Endothelial cell of umbilical vein (primary cell): Measurements from ENCODE around the gene CPNE6. TPM values are rescaled to one million over a fixed set of nuclear protein-coding genes. Genes with fewer than 3 reads are reported as not detected.

Experiments used
- BruUV-seq: library from RNA; stranded (reverse); fragments of 400-500 nt; replicated peaks from 2 replicates; lab custom pipeline; 2021; lab: Mats Ljungman, UMichigan
- CTCF ChIA-PET: fragments of 300-600, 350-600 bp; sonication (Branson Sonifier 250); formaldehyde crosslinking; loops from one replicate; lab custom pipeline; 2021; ENCODE audit warnings: antibody characterized with exemption, inconsistent platforms; lab: Charles Lee
- POLR2A ChIA-PET: fragments of 300-600, 350-600 bp; sonication (Branson Sonifier 250); formaldehyde crosslinking; loops from one replicate; lab custom pipeline; 2021; ENCODE audit warnings: antibody characterized with exemption, inconsistent platforms; lab: Charles Lee
- DNase-seq: peaks from one replicate; pipeline ENCODE4 v3.0.0-alpha.2; 2011; ENCODE audit warnings: low read depth, low spot score
- FAIRE-seq: peaks from 2 replicates; lab custom pipeline; 2011; peaks lifted over from hg19 to GRCh38; lab: Jason Lieb, UNC
- H2AFZ ChIP-seq: 2 replicates; pipeline ENCODE4 v1.6.0; 2012; ENCODE audit warnings: low read depth, low read length, control low read depth, inconsistent platforms
- H3K27ac ChIP-seq: 2 replicates; pipeline ENCODE4 v1.5.1; 2011; ENCODE audit warnings: low read depth, mild to moderate bottlenecking, control low read depth, low read length, moderate library complexity; ENCODE audit not compliant: insufficient read depth
- H3K27me3 ChIP-seq, 2 experiments: 2 replicates each; pipeline versions ENCODE4 v1.6.0 to v1.6.1; 2011; ENCODE audit warnings: low read length in 2 of 2, mixed read lengths in 1 of 2; ENCODE audit not compliant: control insufficient read depth in 2 of 2, insufficient read depth in 2 of 2
- H3K36me3 ChIP-seq, 2 experiments: 2 replicates in 1 of 2; 3 replicates in 1 of 2; pipeline ENCODE4 v1.5.1; 2011; ENCODE audit warnings: low read length in 2 of 2, mild to moderate bottlenecking in 1 of 2, moderate library complexity in 1 of 2; ENCODE audit not compliant: control insufficient read depth in 2 of 2, insufficient read depth in 2 of 2; ENCODE audit errors: extremely low read depth in 1 of 2
- H3K4me1 ChIP-seq: 3 replicates; pipeline ENCODE4 v1.5.1; 2011; ENCODE audit warnings: mild to moderate bottlenecking, low read length; ENCODE audit not compliant: control insufficient read depth, insufficient read depth; ENCODE audit errors: extremely low read depth
- H3K4me2 ChIP-seq: 2 replicates; pipeline ENCODE4 v1.6.1; 2011; ENCODE audit warnings: low read length, control low read depth, mixed read lengths; ENCODE audit not compliant: insufficient read depth
- H3K4me3 ChIP-seq, 3 experiments: fragments of 200-600 bp in 1 of 3; sonication (generic), shearing (Covaris generic) in 1 of 3; replicated peaks in 1 of 3; 2 replicates each; pipeline ENCODE4 v1.5.1; 2011 to 2016; ENCODE audit warnings: control low read depth in 3 of 3, low read length in 3 of 3, mild to moderate bottlenecking in 2 of 3, inconsistent platforms in 1 of 3, low read depth in 1 of 3, moderate library complexity in 1 of 3; ENCODE audit not compliant: insufficient read depth in 1 of 3
- H3K79me2 ChIP-seq: 2 replicates; pipeline ENCODE4 v1.6.0; 2012; ENCODE audit warnings: low read length, inconsistent platforms; ENCODE audit not compliant: control insufficient read depth, insufficient read depth
- H3K9ac ChIP-seq: replicated peaks from 2 replicates; pipeline ENCODE3; 2011; ENCODE audit warnings: low read length, control low read depth; ENCODE audit not compliant: insufficient read depth; ENCODE audit errors: extremely low read depth
- H3K9me1 ChIP-seq: replicated peaks from 3 replicates; pipeline ENCODE4 v1.6.0; 2011; ENCODE audit warnings: mild to moderate bottlenecking, low read length; ENCODE audit not compliant: control insufficient read depth, insufficient read depth; ENCODE audit errors: extremely low read depth
- H3K9me3 ChIP-seq: replicated peaks from 2 replicates; pipeline ENCODE4 v1.5.1; 2012; ENCODE audit warnings: low read length, inconsistent platforms; ENCODE audit not compliant: control insufficient read depth, insufficient read depth
- H4K20me1 ChIP-seq: replicated peaks from 2 replicates; pipeline ENCODE3; 2011; ENCODE audit warnings: mild to moderate bottlenecking, low read length; ENCODE audit not compliant: control insufficient read depth, insufficient read depth; ENCODE audit errors: extremely low read depth
- CTCF ChIP-seq, 2 donors: IDR thresholded peaks; 1 replicate in 1 of 2; 2 replicates in 1 of 2; pipeline ENCODE4 v1.5.1; 2011; ENCODE audit warnings: low read length in 2 of 2, mild to moderate bottlenecking in 2 of 2, moderate library complexity in 2 of 2, control low read depth in 1 of 2, inconsistent platforms in 1 of 2, low read depth in 1 of 2; ENCODE audit not compliant: insufficient read depth in 1 of 2; ENCODE audit errors: extremely low read depth in 1 of 2
- EZH2 ChIP-seq: IDR thresholded peaks from 2 replicates; pipeline ENCODE4 v1.6.1; 2012; ENCODE audit warnings: borderline replicate concordance, low read depth, mild to moderate bottlenecking, moderate library complexity, low read length, inconsistent platforms; ENCODE audit not compliant: severe bottlenecking
- FOS ChIP-seq: IDR thresholded peaks from 2 replicates; pipeline ENCODE4 v1.6.1; 2011; ENCODE audit warnings: mild to moderate bottlenecking, low read length, moderate library complexity, borderline replicate concordance; ENCODE audit not compliant: insufficient read depth
- GATA2 ChIP-seq: IDR thresholded peaks from 2 replicates; pipeline ENCODE4 v1.7.0; 2011; ENCODE audit warnings: low read depth, mild to moderate bottlenecking, moderate library complexity, mixed read lengths, low read length; ENCODE audit not compliant: insufficient read length, insufficient read depth
- JUN ChIP-seq: IDR thresholded peaks from 2 replicates; pipeline ENCODE4 v1.6.1; 2011; ENCODE audit warnings: borderline replicate concordance, low read depth; ENCODE audit not compliant: insufficient read length, insufficient read depth
- MAX ChIP-seq: IDR thresholded peaks from 2 replicates; pipeline ENCODE4 v1.6.1; 2011; ENCODE audit not compliant: insufficient read depth, insufficient read length
- MYC ChIP-seq: IDR thresholded peaks from one replicate; pipeline ENCODE4 v1.6.1; 2011; ENCODE audit warnings: mild to moderate bottlenecking, low read depth, low read length
- POLR2A ChIP-seq: IDR thresholded peaks from 2 replicates; pipeline ENCODE4 v1.6.1; 2012; ENCODE audit warnings: low read depth, mild to moderate bottlenecking, control low read depth, low read length
- POLR2AphosphoS5 ChIP-seq: IDR thresholded peaks from 2 replicates; pipeline ENCODE4 v1.6.1; 2012; ENCODE audit warnings: low read depth, mild to moderate bottlenecking, control low read depth, low read length, moderate library complexity; ENCODE audit not compliant: insufficient read depth
- dilution Hi-C: fragments of 300-500 bp; cut with MboI; formaldehyde crosslinking; loops from one replicate; pipeline ENCODE4 v1.15.0; 2019; ENCODE audit warnings: low sequenced_read_pairs; ENCODE audit not compliant: extremely low pct_ligation_motif_present
- intact Hi-C: fragments of 100-400 bp; cut with micrococcal nuclease; formaldehyde crosslinking; loops from one replicate; pipeline ENCODE4 v1.10.0; 2022
- polyA plus RNA-seq, 4 experiments: library from polyadenylated mRNA; depleted of rRNA in 3 of 4; stranded (reverse) in 3 of 4; unstranded in 1 of 4; fragments of >200 nt; gene quantifications; 2 replicates each; pipeline versions ENCODE4 v1.2.1 to v1.2.3, GENCODE V29; 2011 to 2012; ENCODE audit warnings: missing spikeins in 1 of 4
- total RNA-seq: library from RNA; stranded (reverse); gene quantifications from 2 replicates; pipeline ENCODE4 v1.2.3, GENCODE V29; 2021

The CPNE6 gene
- total and polyA plus RNA-seq, 2 donors (not counting 3 experiments of a cell fraction or from before 2014, with no cell fraction given): not detected

GRCh38 chr14:24123424-24124417, 52.4 kb downstream of the CPNE6 start:
- TSS peak; percentile 31 for BruUV-seq

More at GRCh38 chr14:24123424-24124417, 52.4 kb downstream of the CPNE6 start:
- no peaks in the 10 kb centered on the region for H3K79me2 ChIP-seq
- intact Hi-C loops (no loop called here), dilution Hi-C loops (no loop called here)
- TF ChIP-seq EZH2 (no peak), MYC (no peak), POLR2A (no peak), CTCF (IDR thresholded peaks at IDR 0.05; ENCODE audit: extremely low read depth in 1 of 2, insufficient read depth in 1 of 2, low read depth in 1 of 2, low read length in 2 of 2) (no peak), JUN (no peak), POLR2AphosphoS5 (no peak), GATA2 (no peak), FOS (no peak), MAX (no peak)
- H3K4me2 ChIP-seq: no peak overlapping the region
- no peaks in the 10 kb centered on the region for H3K9me1 ChIP-seq
- H3K27ac ChIP-seq: no peak overlapping the region
- H3K36me3 ChIP-seq: peaks cover 7 to 31% of the 10 kb centered on the region in 2 experiments
- H3K9ac ChIP-seq: no peak overlapping the region
- ChIA-PET CTCF (interaction anchor here (1.3 to 1.4 kb wide), 1 partner anchor 37 kb away, joined by 3 to 5 read pairs; the partner anchor contains the start of gene IRF9), POLR2A (interaction anchor here (1.2 kb wide), 1 partner anchor 9 kb away, joined by 3 read pairs; no protein-coding TSS in a partner anchor)
- no peaks in the 10 kb centered on the region for H4K20me1 ChIP-seq
- H3K9me3 ChIP-seq: no peaks in the 10 kb centered on the region
- FAIRE-seq: no peak
- H3K4me3 ChIP-seq: no peak overlapping the region
- no peak overlapping the region for H2AFZ ChIP-seq
- no peaks in the 10 kb centered on the region for H3K27me3 ChIP-seq
- no peak for DNase-seq
- no peaks in the 10 kb centered on the region for H3K4me1 ChIP-seq
